Loucy (cell line): ENCODE results near the gene ZBTB16.

Source experiments
- H2AFZ ChIP-seq: fragments of 200-600 bp; sonication (generic); 2 replicates; pipeline ENCODE4 v1.6.0; 2016; ENCODE audit warnings: antibody characterized with exemption, mild to moderate bottlenecking, low read length, moderate library complexity
- H3F3A ChIP-seq: fragments of 200-600 bp; 2 replicates; pipeline ENCODE4 v1.6.0; 2016; ENCODE audit warnings: antibody characterized with exemption, low read depth, mild to moderate bottlenecking
- H3K27me3 ChIP-seq: fragments of 200-600 bp; sonication (generic); 2 replicates; pipeline ENCODE4 v1.6.1; 2014; ENCODE audit warnings: low read length, mild to moderate bottlenecking; ENCODE audit not compliant: insufficient read depth, poor library complexity, severe bottlenecking
- H3K36me3 ChIP-seq: fragments of 200-600 bp; sonication (generic); 2 replicates; pipeline ENCODE4 v1.6.1; 2016; ENCODE audit warnings: low read length; ENCODE audit not compliant: insufficient read depth
- H3K4me1 ChIP-seq: fragments of 200-600 bp; sonication (generic); 2 replicates; pipeline ENCODE4 v1.5.1; 2014; ENCODE audit warnings: low read length, mild to moderate bottlenecking; ENCODE audit not compliant: insufficient read depth, poor library complexity, severe bottlenecking
- H3K4me2 ChIP-seq: fragments of 200-600 bp; sonication (generic); 2 replicates; pipeline ENCODE4 v1.6.0; 2014; ENCODE audit warnings: antibody characterized with exemption, low read length, low read depth, mild to moderate bottlenecking; ENCODE audit not compliant: poor library complexity, severe bottlenecking
- H3K4me3 ChIP-seq: fragments of 200-600 bp; sonication (generic); 2 replicates; pipeline ENCODE4 v1.5.1; 2014; ENCODE audit warnings: low read length, mild to moderate bottlenecking, mixed read lengths; ENCODE audit not compliant: poor library complexity, severe bottlenecking
- H3K79me2 ChIP-seq: fragments of 200-600 bp; sonication (generic); 2 replicates; pipeline ENCODE4 v1.6.1; 2014; ENCODE audit warnings: low read length; ENCODE audit not compliant: insufficient read depth
- H3K9ac ChIP-seq: fragments of 200-600 bp; sonication (generic); 2 replicates; pipeline ENCODE4 v1.6.0; 2014; ENCODE audit warnings: mild to moderate bottlenecking, low read depth, low read length, moderate library complexity; ENCODE audit not compliant: poor library complexity, severe bottlenecking
- H3K9me2 ChIP-seq: fragments of 200-600 bp; sonication (generic); replicated peaks from 2 replicates; pipeline ENCODE4 v1.6.1; 2016; ENCODE audit warnings: low read depth, low read length, mixed read lengths
- H3K9me3 ChIP-seq: fragments of 200-600 bp; sonication (generic); 2 replicates; pipeline ENCODE4 v1.6.1; 2014; ENCODE audit warnings: mild to moderate bottlenecking, antibody characterized with exemption, low read length, low read depth; ENCODE audit not compliant: insufficient read depth
- H4K20me1 ChIP-seq: fragments of 200-600 bp; sonication (generic); 2 replicates; pipeline ENCODE4 v1.6.0; 2014; ENCODE audit warnings: antibody characterized with exemption, low read length, mild to moderate bottlenecking; ENCODE audit not compliant: insufficient read depth, poor library complexity, severe bottlenecking
- EZH2phosphoT487 ChIP-seq: fragments of 200-600 bp; IDR thresholded peaks from 2 replicates; pipeline ENCODE4 v1.6.1; 2018; ENCODE audit warnings: antibody characterized with exemption, mild to moderate bottlenecking, moderate library complexity, borderline replicate concordance
- TF ChIP-seq, protein P1 (sequence below): fragments of 200-600 bp; sonication (generic); conservative IDR thresholded peaks from 2 replicates; pipeline ENCODE4 v1.5.1; 2014; ENCODE audit warnings: mild to moderate bottlenecking, antibody characterized with exemption, low read length

ZBTB16 gene

DNA sequence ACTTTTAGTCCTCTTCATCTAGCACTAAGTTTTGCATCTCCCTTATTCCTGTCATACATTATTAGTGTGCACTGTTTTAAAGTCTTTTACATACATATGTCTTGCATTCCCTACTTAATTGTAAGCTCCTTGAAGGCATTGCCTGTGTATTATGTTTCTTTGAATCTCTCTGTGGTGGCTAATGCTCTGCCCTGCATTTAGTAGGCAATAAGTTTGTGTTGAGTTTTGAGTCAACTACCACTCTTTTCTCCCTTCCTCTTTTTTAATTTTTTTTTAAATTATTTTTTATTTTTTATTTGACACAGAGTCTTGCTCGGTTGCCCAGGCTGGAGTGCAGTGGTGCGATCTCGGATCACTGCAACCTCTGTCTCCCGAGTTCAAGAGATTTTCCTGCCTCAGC, 78.9 kb downstream of the ZBTB16 start:
- Histone ChIP-seq H3F3A (no peaks in the 10 kb centered on the region), H3K36me3 (no peaks in the 10 kb centered on the region), H3K4me1 (peaks cover 21% of the 10 kb centered on the region), H3K27me3 (no peaks in the 10 kb centered on the region), H3K4me3 (no peak overlapping the region), H3K9me3 (no peaks in the 10 kb centered on the region), H2AFZ (no peak overlapping the region), H3K9me2 (no peaks in the 10 kb centered on the region), H3K79me2 (no peaks in the 10 kb centered on the region), H3K4me2 (no peak overlapping the region), H3K9ac (no peak overlapping the region), H4K20me1 (no peaks in the 10 kb centered on the region)
- TF ChIP-seq, protein P1, sequence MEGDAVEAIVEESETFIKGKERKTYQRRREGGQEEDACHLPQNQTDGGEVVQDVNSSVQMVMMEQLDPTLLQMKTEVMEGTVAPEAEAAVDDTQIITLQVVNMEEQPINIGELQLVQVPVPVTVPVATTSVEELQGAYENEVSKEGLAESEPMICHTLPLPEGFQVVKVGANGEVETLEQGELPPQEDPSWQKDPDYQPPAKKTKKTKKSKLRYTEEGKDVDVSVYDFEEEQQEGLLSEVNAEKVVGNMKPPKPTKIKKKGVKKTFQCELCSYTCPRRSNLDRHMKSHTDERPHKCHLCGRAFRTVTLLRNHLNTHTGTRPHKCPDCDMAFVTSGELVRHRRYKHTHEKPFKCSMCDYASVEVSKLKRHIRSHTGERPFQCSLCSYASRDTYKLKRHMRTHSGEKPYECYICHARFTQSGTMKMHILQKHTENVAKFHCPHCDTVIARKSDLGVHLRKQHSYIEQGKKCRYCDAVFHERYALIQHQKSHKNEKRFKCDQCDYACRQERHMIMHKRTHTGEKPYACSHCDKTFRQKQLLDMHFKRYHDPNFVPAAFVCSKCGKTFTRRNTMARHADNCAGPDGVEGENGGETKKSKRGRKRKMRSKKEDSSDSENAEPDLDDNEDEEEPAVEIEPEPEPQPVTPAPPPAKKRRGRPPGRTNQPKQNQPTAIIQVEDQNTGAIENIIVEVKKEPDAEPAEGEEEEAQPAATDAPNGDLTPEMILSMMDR = no peak
- TF ChIP-seq EZH2phosphoT487 = no peak

DNA sequence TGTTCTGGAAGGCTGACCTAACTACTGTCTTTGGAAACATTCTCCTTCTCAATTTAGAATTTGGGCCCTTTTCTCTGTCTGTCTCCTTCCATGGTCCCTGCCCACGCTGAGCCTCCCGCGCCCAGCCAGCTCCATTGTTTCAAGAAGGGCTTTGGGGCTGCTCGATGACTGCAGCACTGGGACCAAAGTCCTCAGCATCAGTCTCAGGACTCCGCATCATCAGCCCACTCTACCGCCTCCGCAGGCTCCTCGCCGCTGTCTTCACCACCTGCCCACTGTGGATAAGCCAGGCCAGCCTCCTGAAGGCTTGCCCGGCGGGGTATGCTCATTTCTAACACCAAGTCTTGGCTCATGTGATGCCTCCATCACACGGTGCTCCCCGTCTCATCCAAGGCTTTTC, 81.3 kb downstream of the ZBTB16 start:
- Histone ChIP-seq H3K4me2 (no peak overlapping the region), H3K4me3 (no peak overlapping the region)

DNA sequence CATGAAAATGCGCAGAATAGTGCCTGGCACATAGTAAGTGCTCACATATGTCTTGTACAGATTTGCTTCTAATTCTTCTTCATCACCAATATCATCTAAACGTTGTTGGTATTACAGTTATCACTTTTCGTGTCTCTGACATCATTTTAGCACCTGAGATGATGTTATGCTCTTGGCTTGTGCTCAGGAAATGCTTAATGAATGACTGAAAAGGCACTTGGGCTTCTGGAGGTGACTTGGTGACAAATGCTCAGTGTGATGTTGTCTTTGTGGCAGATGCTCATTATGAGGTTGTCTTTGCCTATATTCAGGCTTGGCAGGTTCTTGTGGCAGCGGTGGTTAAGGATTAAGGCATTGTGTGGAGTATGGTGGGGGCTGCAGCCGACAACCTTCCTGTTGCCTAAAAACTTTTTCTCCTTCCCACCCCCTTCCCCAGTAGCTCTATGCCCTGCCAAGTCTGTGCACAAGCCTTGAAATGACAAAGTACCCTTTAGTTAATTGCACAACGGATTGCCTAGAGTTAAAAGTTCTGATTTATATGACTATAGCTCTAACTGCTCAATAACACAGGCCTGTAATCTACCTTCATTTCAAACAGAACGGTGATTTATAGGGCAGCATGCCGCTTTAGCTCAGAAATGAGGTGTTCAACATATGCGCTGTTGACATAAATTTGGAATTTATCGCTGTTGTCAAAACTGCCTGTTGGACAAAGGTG, 82.5 kb downstream of the ZBTB16 start:
- H3K27me3 ChIP-seq = no peaks in the 10 kb centered on the region
- no peaks in the 10 kb centered on the region for H3K79me2 ChIP-seq
- no peak overlapping the region for H3K4me2 ChIP-seq
- H3K4me1 ChIP-seq = peaks cover 14% of the 10 kb centered on the region
- H2AFZ ChIP-seq = no peak overlapping the region
- TF ChIP-seq, protein P1 = no peak
- no peak for TF ChIP-seq EZH2phosphoT487
- H3K4me3 ChIP-seq = no peak overlapping the region
- no peaks in the 10 kb centered on the region for H3K9me2 ChIP-seq
- no peaks in the 10 kb centered on the region for H4K20me1 ChIP-seq
- no peaks in the 10 kb centered on the region for H3K36me3 ChIP-seq
- no peaks in the 10 kb centered on the region for H3K9me3 ChIP-seq
- no peaks in the 10 kb centered on the region for H3F3A ChIP-seq
- no peak overlapping the region for H3K9ac ChIP-seq

More for the DNA sequence above, 81.3 kb downstream of the ZBTB16 start:
- no peaks in the 10 kb centered on the region for H3K27me3 ChIP-seq
- no peaks in the 10 kb centered on the region for H3K79me2 ChIP-seq
- no peaks in the 10 kb centered on the region for H3F3A ChIP-seq
- no peak for TF ChIP-seq EZH2phosphoT487
- TF ChIP-seq, protein P1 = no peak
- peaks cover 24% of the 10 kb centered on the region for H3K4me1 ChIP-seq
- no peaks in the 10 kb centered on the region for H3K36me3 ChIP-seq
- no peaks in the 10 kb centered on the region for H4K20me1 ChIP-seq
- no peaks in the 10 kb centered on the region for H3K9me2 ChIP-seq
- H2AFZ ChIP-seq = no peak overlapping the region
- H3K9me3 ChIP-seq = no peaks in the 10 kb centered on the region
- H3K9ac ChIP-seq = no peak overlapping the region
